Osteocyte (in vitro differentiated cells): ENCODE results near the gene ADARB1. TPM values are rescaled to one million over a fixed set of nuclear protein-coding genes. Genes with fewer than 3 reads are reported as not detected.

Experiments
- DNase-seq: peaks from one replicate; pipeline ENCODE4 v3.0.0; 2021; ENCODE audit warnings: mixed read lengths; ENCODE audit not compliant: unreplicated experiment; ENCODE audit errors: extremely low spot score
- H3K27ac Mint-ChIP-seq: one replicate; pipeline ENCODE4 v1.8.0; 2021; ENCODE audit warnings: mild to moderate bottlenecking, mixed read lengths; ENCODE audit not compliant: unreplicated experiment
- H3K27me3 Mint-ChIP-seq: one replicate; pipeline ENCODE4 v1.8.0; 2021; ENCODE audit warnings: mixed read lengths; ENCODE audit not compliant: unreplicated experiment
- H3K36me3 Mint-ChIP-seq: one replicate; pipeline ENCODE4 v1.8.0; 2021; ENCODE audit warnings: mixed read lengths; ENCODE audit not compliant: unreplicated experiment
- H3K4me1 Mint-ChIP-seq: one replicate; pipeline ENCODE4 v1.8.0; 2021; ENCODE audit warnings: mixed read lengths; ENCODE audit not compliant: unreplicated experiment
- H3K4me3 Mint-ChIP-seq: one replicate; pipeline ENCODE4 v1.8.0; 2021; ENCODE audit warnings: mild to moderate bottlenecking, moderate library complexity, mixed read lengths; ENCODE audit not compliant: unreplicated experiment
- H3K9me3 Mint-ChIP-seq: one replicate; pipeline ENCODE4 v1.8.0; 2021; ENCODE audit warnings: mixed read lengths; ENCODE audit not compliant: unreplicated experiment
- total RNA-seq: library from RNA; stranded (reverse); gene quantifications from 2 replicates; pipeline ENCODE4 v1.2.1, GENCODE V29; 2021
- TF ChIP-seq, protein P1 (sequence below): fragments of 200-600 bp; sonication (generic); IDR thresholded peaks from 2 replicates; pipeline ENCODE4 v1.5.0; 2021; ENCODE audit warnings: antibody characterized with exemption, mild to moderate bottlenecking, moderate library complexity

Gene ADARB1
- total RNA-seq, 1 donor from 2014 or later: 126 TPM

DNA sequence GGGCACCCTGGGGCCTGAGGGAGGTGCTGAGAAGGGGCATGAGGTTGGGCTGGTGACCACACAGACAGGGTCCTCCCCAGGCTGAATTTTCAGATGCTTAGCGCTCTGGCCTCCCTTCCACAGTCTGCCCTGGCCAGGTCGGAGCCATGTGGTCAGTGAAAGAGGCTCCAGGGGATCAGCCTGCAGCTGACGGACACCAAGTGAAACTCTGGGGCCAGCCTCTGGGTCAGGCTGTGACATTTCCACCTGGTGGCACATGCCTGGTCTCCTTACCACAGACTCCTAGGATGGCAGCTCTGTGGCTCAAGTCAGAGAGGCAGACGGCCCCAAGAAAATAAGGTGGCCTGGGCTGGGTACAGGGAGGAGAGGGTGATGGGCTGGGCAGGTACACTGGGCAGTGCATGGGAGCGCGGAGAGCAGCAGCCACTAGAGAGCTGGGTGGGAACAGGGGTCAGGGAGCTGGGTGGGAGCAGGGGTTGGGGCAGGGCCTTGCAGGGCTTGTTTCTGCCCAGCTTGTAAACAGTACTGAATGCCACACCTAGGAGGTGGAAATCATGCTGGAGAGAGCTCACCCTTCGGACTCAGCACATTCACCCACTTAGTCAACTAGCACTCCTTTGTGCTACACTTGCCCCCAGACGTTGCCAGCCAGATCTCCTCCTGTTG is 20.7 kb upstream of the ADARB1 start:
- no peak for DNase-seq
- Mint-ChIP-seq H3K4me3 (no peak overlapping the region), H3K27ac (peak overlapping the region; percentile 84), H3K27me3 (no peaks in the 10 kb centered on the region), H3K4me1 (peaks cover 68% of the 10 kb centered on the region), H3K36me3 (no peaks in the 10 kb centered on the region), H3K9me3 (no peaks in the 10 kb centered on the region)
- TF ChIP-seq, protein P1, sequence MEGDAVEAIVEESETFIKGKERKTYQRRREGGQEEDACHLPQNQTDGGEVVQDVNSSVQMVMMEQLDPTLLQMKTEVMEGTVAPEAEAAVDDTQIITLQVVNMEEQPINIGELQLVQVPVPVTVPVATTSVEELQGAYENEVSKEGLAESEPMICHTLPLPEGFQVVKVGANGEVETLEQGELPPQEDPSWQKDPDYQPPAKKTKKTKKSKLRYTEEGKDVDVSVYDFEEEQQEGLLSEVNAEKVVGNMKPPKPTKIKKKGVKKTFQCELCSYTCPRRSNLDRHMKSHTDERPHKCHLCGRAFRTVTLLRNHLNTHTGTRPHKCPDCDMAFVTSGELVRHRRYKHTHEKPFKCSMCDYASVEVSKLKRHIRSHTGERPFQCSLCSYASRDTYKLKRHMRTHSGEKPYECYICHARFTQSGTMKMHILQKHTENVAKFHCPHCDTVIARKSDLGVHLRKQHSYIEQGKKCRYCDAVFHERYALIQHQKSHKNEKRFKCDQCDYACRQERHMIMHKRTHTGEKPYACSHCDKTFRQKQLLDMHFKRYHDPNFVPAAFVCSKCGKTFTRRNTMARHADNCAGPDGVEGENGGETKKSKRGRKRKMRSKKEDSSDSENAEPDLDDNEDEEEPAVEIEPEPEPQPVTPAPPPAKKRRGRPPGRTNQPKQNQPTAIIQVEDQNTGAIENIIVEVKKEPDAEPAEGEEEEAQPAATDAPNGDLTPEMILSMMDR: no peak

DNA sequence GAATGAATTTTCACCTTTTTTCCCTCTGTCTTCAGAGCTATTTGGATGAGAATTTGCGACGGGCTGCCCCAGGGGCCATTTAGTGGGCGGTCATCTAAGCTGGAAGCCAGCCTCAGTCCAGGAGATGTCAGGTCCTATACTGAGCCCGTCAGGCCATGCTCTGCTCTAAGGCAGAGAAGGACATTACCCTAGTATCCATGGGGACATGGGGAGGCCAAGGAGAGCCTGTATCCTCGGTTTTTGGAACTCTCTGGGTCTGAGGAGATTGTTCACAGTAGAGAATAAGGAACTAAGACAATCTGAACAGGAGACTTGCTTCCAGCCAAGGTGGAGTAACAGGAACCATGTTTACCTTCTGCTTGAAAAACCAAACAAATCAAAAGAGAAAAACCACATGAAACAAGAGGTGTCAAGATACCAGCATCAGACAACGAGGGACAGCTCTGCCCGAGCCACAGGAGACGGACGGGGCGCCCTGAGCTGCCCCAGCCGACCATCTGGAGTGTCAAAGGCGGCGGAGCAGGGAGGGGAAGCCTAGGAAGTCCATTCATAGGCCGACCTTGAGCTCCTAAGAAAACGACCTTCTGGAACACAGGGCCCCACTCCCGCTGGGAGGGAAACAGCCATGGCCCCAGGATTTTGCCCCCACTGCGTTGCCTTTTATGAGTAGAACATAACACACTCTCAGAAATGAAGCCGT is 20.0 kb upstream of the ADARB1 start:
- no peak overlapping the region for H3K27ac Mint-ChIP-seq
- H3K9me3 Mint-ChIP-seq: no peaks in the 10 kb centered on the region
- no peak for DNase-seq
- TF ChIP-seq, protein P1: no peak
- H3K27me3 Mint-ChIP-seq: no peaks in the 10 kb centered on the region
- H3K4me1 Mint-ChIP-seq: peaks cover 62% of the 10 kb centered on the region
- H3K36me3 Mint-ChIP-seq: no peaks in the 10 kb centered on the region
- H3K4me3 Mint-ChIP-seq: no peak overlapping the region

DNA sequence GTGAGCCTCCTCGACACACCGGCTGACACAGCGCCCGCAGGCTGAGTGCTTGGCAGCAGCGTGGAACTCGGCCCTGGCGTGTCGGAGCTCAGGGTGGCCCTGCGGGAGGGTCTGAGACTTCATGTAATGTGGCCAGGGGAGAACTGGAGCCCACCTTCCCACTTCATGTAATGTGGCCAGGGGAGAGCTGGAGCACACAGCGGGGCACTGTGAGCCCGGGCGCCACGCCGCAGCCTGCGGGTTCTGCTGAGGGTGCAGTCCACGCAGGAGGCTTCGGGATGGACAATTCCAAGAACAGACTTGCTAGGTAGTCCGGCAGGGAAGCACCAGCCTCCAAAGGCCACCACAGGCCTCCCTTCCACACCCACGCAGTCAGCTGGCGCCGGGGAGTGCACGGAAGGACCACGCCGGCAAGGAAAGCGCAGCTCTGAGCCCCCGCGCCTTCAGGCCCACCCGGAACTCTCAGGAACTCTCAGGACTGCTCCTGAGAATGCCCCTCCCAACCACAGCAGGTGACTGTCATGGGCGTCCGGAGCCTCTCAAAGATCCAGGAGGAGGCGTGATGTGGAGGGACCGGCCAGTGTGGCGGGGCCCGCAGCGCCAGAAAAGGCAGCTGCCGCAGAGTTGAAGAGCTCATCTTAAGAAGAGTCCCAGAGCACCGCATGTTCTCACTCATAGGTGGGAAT is 19.3 kb upstream of the ADARB1 start:
- peaks cover 55% of the 10 kb centered on the region for H3K4me1 Mint-ChIP-seq
- H3K4me3 Mint-ChIP-seq: no peak overlapping the region
- TF ChIP-seq, protein P1: no peak
- no peaks in the 10 kb centered on the region for H3K36me3 Mint-ChIP-seq
- no peak for DNase-seq
- H3K27me3 Mint-ChIP-seq: no peaks in the 10 kb centered on the region
- no peak overlapping the region for H3K27ac Mint-ChIP-seq
- H3K9me3 Mint-ChIP-seq: no peaks in the 10 kb centered on the region

DNA sequence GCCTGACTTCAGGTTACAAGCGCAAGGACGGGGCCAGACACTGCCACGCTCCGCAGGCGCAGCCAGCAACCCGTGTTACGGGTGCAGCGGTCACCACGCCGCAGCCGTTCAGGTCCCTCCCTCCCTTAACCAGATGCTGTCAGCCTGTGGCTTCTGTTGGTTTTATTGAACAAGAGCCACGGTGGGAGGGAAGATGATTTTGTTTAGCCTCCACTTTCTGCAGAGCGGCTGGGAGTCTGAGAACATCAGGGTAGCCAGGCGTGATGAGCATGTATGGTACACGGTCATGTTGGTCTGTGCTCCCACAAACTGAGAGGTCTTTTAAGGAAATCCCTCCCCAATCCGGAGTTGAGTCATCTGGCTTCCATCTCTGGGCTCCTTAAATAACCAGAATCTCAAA is 18.5 kb upstream of the ADARB1 start:
- Mint-ChIP-seq H3K4me1 (peaks cover 52% of the 10 kb centered on the region), H3K27ac (no peak overlapping the region), H3K9me3 (no peaks in the 10 kb centered on the region), H3K36me3 (no peaks in the 10 kb centered on the region), H3K27me3 (no peaks in the 10 kb centered on the region), H3K4me3 (no peak overlapping the region)
- no peak for DNase-seq
- TF ChIP-seq, protein P1: no peak
